Activated CD8-positive, alpha-beta T cell treated with anti-CD3 and anti-CD28 coated beads for 36 hours (primary cell): ENCODE results near the gene STAMBPL1. TPM values are rescaled to one million over a fixed set of nuclear protein-coding genes. Genes with fewer than 3 reads are reported as not detected.

Experiments used
- ATAC-seq: fragments of 200-7000 bp; cut with Tn5 transposase; one replicate; pipeline ENCODE4 v1.10.0; 2021; ENCODE audit warnings: mild to moderate bottlenecking, moderate library complexity
- CTCF ChIA-PET: fragments of 350-600 bp; sonication (Branson Sonifier 250); formaldehyde crosslinking; loops from one replicate; lab custom pipeline; 2021; ENCODE audit warnings: antibody characterized with exemption; lab: Charles Lee
- POLR2A ChIA-PET: fragments of 350-600 bp; sonication (Branson Sonifier 250); formaldehyde crosslinking; loops from one replicate; lab custom pipeline; 2021; ENCODE audit warnings: antibody characterized with exemption; lab: Charles Lee
- DNase-seq: peaks from one replicate; pipeline ENCODE4 v3.0.0-alpha.2; 2020
- H3K27ac Mint-ChIP-seq: one replicate; pipeline ENCODE4 v1.8.0; 2021; ENCODE audit warnings: mild to moderate bottlenecking, mixed read lengths
- H3K27me3 Mint-ChIP-seq: one replicate; pipeline ENCODE4 v1.8.0; 2021; ENCODE audit warnings: mixed read lengths
- H3K36me3 Mint-ChIP-seq: one replicate; pipeline ENCODE4 v1.8.0; 2021; ENCODE audit warnings: low read depth, mixed read lengths
- H3K4me1 Mint-ChIP-seq: one replicate; pipeline ENCODE4 v1.8.0; 2021; ENCODE audit warnings: low read depth, mixed read lengths
- H3K4me3 Mint-ChIP-seq: one replicate; pipeline ENCODE4 v1.8.0; 2021; ENCODE audit warnings: mild to moderate bottlenecking, moderate library complexity, mixed read lengths
- H3K9me3 Mint-ChIP-seq: one replicate; pipeline ENCODE4 v1.8.0; 2021; ENCODE audit warnings: mixed read lengths
- intact Hi-C: fragments of 100-400 bp; cut with micrococcal nuclease; formaldehyde crosslinking; loops from one replicate; pipeline ENCODE4 v1.10.0; 2022
- total RNA-seq, 2 experiments: library from RNA; stranded (reverse); gene quantifications; one replicate each; pipeline ENCODE4 v1.2.3, GENCODE V29; 2021
- TF ChIP-seq, protein P1 (sequence below): fragments of 200-600 bp; IDR thresholded peaks from one replicate; pipeline ENCODE4 v1.8.0; 2022; ENCODE audit warnings: antibody characterized with exemption, mild to moderate bottlenecking

Gene STAMBPL1
- total RNA-seq, 2 experiments from 2014 or later, result 71.1 to 76.5 TPM

GRCh38 chr10:88838766-88839350 is 41.2 kb upstream of the STAMBPL1 start:
- peak; percentile 12 for ATAC-seq
- POLR2A ChIA-PET, result interaction anchor here (1.4 kb wide), 1 partner anchor 82 kb away, joined by 5 read pairs; no protein-coding TSS in a partner anchor
- H3K27ac Mint-ChIP-seq, result no peak overlapping the region

GRCh38 chr10:88840104-88840503 is 39.9 kb upstream of the STAMBPL1 start:
- Mint-ChIP-seq H3K9me3 (no peaks in the 10 kb centered on the region), H3K36me3 (no peaks in the 10 kb centered on the region), H3K27ac (no peak overlapping the region), H3K4me3 (no peak overlapping the region), H3K4me1 (peaks cover 15% of the 10 kb centered on the region), H3K27me3 (peaks cover 2% of the 10 kb centered on the region)
- TF ChIP-seq, protein P1, sequence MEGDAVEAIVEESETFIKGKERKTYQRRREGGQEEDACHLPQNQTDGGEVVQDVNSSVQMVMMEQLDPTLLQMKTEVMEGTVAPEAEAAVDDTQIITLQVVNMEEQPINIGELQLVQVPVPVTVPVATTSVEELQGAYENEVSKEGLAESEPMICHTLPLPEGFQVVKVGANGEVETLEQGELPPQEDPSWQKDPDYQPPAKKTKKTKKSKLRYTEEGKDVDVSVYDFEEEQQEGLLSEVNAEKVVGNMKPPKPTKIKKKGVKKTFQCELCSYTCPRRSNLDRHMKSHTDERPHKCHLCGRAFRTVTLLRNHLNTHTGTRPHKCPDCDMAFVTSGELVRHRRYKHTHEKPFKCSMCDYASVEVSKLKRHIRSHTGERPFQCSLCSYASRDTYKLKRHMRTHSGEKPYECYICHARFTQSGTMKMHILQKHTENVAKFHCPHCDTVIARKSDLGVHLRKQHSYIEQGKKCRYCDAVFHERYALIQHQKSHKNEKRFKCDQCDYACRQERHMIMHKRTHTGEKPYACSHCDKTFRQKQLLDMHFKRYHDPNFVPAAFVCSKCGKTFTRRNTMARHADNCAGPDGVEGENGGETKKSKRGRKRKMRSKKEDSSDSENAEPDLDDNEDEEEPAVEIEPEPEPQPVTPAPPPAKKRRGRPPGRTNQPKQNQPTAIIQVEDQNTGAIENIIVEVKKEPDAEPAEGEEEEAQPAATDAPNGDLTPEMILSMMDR, result no peak
- ATAC-seq, result no peak
- ChIA-PET POLR2A (no interaction called here), CTCF (interaction anchor here (1.1 to 11.9 kb wide), 3 partner anchors 10 to 89 kb away, joined by 3 to 432 read pairs (median 4); no protein-coding TSS in a partner anchor)
- no peak for DNase-seq
- intact Hi-C loops, result no loop called here

More at GRCh38 chr10:88838766-88839350, 41.2 kb upstream of the STAMBPL1 start:
- CTCF ChIA-PET, result interaction anchor here (0.8 to 11.9 kb wide), 4 partner anchors 68 to 141 kb away, joined by 3 to 432 read pairs (median 3); no protein-coding TSS in a partner anchor
- DNase-seq, result no peak
- TF ChIP-seq, protein P1, result no peak
- H3K27me3 Mint-ChIP-seq, result peaks cover under 1% of the 10 kb centered on the region
- no peaks in the 10 kb centered on the region for H3K36me3 Mint-ChIP-seq
- H3K9me3 Mint-ChIP-seq, result no peaks in the 10 kb centered on the region
- H3K4me3 Mint-ChIP-seq, result no peak overlapping the region
- H3K4me1 Mint-ChIP-seq, result peaks cover 16% of the 10 kb centered on the region
- intact Hi-C loops, result loop anchor here (5.0 kb wide), 2 partner anchors 153 to 378 kb away; partner anchors contain the start of gene FAS

DNA sequence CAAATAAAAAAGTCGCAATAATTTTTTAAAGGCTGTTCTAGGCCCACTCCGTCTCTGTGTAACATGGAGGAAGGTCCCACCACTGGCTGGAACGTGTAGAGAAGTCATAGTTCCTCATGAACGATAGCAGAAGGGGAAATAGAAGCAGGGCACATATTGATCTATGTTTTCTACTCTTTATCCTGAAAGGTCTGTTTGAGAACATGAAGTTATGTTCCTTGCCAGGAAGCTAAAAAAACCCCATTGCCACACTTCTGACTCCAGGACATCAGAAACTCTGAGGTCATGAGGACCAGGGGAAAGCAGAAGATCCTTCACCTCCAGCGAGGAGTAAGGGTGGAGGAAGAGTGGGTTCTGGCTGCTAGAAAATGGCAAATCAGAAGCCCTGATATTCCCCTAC is 39.2 kb upstream of the STAMBPL1 start:
- Mint-ChIP-seq H3K27me3 (peaks cover 2% of the 10 kb centered on the region), H3K9me3 (no peaks in the 10 kb centered on the region), H3K27ac (no peak overlapping the region), H3K4me1 (peaks cover 15% of the 10 kb centered on the region), H3K36me3 (no peaks in the 10 kb centered on the region), H3K4me3 (no peak overlapping the region)
- TF ChIP-seq, protein P1, result no peak
- CTCF ChIA-PET, result interaction anchor here (1.1 to 11.9 kb wide), 3 partner anchors 11 to 88 kb away, joined by 3 to 432 read pairs (median 4); no protein-coding TSS in a partner anchor
- intact Hi-C loops, result no loop called here
- POLR2A ChIA-PET, result no interaction called here
- DNase-seq (no peak), ATAC-seq (no peak)

GRCh38 chr10:88841316-88842111 is 38.5 kb upstream of the STAMBPL1 start:
- DNase-seq, result peak; percentile 49
- TF ChIP-seq, protein P1, result no peak
- CTCF ChIA-PET, result interaction anchor here (2.0 to 11.9 kb wide), 2 partner anchors 12 to 88 kb away, joined by 4 to 432 read pairs; no protein-coding TSS in a partner anchor
- peak; percentile 37 for ATAC-seq
- Mint-ChIP-seq H3K4me3 (no peak overlapping the region), H3K4me1 (peaks cover 15% of the 10 kb centered on the region), H3K9me3 (no peaks in the 10 kb centered on the region), H3K27me3 (peaks cover 2% of the 10 kb centered on the region), H3K36me3 (no peaks in the 10 kb centered on the region), H3K27ac (no peak overlapping the region)
- POLR2A ChIA-PET, result no interaction called here
- intact Hi-C loops, result no loop called here
